AG04450 (cell line): ENCODE data around the gene G0S2. TPM values are rescaled to one million over a fixed set of nuclear protein-coding genes. Genes with fewer than 3 reads are reported as not detected.
A peak's percentile ranks its signal among the peaks of the same experiment; 100 is the strongest.

Experiments
- CTCF ChIA-PET: fragments of 300-600, 350-600 bp; formaldehyde crosslinking; extraction: SDS; loops from one replicate; lab custom pipeline; 2022; ENCODE audit warnings: antibody characterized with exemption, inconsistent platforms; lab: Charles Lee
- POLR2A ChIA-PET: fragments of 350-600 bp; formaldehyde crosslinking; extraction: SDS; loops from one replicate; lab custom pipeline; 2021; ENCODE audit warnings: antibody characterized with exemption, inconsistent platforms; lab: Yijun Ruan, JAX
- DNase-seq: peaks from one replicate; pipeline ENCODE4 v3.0.0-alpha.2; 2011; ENCODE audit warnings: low read depth, low spot score
- H3K27ac ChIP-seq: one replicate; pipeline ENCODE4 v1.5.1; 2012; ENCODE audit warnings: low read depth, low read length, control low read depth
- H3K27me3 ChIP-seq: one replicate; pipeline ENCODE4 v1.6.0; 2012; ENCODE audit warnings: low read length; ENCODE audit not compliant: control insufficient read depth, insufficient read depth
- H3K4me3 ChIP-seq: 2 replicates; pipeline ENCODE4 v1.5.1; 2011; ENCODE audit warnings: mild to moderate bottlenecking, low read depth, low read length, control low read depth
- H3K9me3 ChIP-seq: 2 replicates; pipeline ENCODE4 v1.5.1; 2012; ENCODE audit warnings: low read length; ENCODE audit not compliant: control insufficient read depth, insufficient read depth
- polyA plus RNA-seq: library from polyadenylated mRNA; depleted of rRNA; stranded (reverse); fragments of >200 nt; gene quantifications from 2 replicates; pipeline ENCODE4 v1.2.3, GENCODE V29; 2011
- TF ChIP-seq, protein P1 (sequence below): IDR thresholded peaks from 2 replicates; pipeline ENCODE4 v1.5.1; 2011; ENCODE audit warnings: low read depth, low read length, control low read depth, inconsistent platforms

G0S2 gene
- polyA plus RNA-seq, 1 experiment: 3.5 TPM

DNA sequence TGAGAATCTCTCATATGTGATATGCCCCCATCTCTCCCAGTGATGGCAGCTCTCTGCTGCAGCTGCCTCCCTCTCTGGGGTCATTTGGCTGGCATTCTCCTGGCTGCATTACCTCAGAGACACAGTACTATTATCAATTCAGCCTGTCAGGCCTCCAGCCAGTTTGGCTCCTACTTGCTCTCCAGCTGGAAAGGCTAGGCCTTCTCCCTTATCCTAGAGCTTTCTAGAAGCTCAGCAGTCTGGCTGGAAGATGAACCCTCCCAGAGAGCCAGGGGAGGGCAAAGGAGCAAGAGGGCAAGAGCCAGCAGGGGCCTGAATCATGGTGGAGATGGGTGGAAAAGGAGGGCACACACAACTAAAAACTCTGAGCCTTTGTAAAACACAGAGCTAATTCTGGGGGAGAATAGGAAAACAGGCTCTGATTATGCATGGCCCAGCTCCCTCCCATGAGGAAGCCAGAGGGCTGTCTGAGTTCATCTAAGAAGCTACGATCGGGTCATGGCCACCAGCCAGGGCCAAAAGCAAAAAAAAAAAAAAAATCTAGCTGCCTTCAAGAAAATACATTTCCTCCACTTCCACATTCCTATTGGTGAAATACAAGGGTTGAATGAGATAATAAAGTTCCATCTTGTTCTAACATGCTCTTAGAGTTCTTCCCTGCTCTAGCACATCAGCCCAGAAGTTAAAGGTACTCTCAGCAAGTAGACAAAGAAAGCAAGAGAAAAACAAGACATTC lies 31.8 kb upstream of the G0S2 start:
- H3K4me3 ChIP-seq: no peak overlapping the region
- H3K27me3 ChIP-seq: no peaks in the 10 kb centered on the region
- CTCF ChIA-PET: interaction anchor here (0.6 to 2.4 kb wide), 6 partner anchors 16 to 105 kb away, joined by 3 to 16 read pairs (median 4); no protein-coding TSS in a partner anchor
- POLR2A ChIA-PET: interaction anchor here (0.6 kb wide), 1 partner anchor 103 kb away, joined by 3 read pairs; no protein-coding TSS in a partner anchor
- H3K9me3 ChIP-seq: no peaks in the 10 kb centered on the region
- TF ChIP-seq, protein P1, sequence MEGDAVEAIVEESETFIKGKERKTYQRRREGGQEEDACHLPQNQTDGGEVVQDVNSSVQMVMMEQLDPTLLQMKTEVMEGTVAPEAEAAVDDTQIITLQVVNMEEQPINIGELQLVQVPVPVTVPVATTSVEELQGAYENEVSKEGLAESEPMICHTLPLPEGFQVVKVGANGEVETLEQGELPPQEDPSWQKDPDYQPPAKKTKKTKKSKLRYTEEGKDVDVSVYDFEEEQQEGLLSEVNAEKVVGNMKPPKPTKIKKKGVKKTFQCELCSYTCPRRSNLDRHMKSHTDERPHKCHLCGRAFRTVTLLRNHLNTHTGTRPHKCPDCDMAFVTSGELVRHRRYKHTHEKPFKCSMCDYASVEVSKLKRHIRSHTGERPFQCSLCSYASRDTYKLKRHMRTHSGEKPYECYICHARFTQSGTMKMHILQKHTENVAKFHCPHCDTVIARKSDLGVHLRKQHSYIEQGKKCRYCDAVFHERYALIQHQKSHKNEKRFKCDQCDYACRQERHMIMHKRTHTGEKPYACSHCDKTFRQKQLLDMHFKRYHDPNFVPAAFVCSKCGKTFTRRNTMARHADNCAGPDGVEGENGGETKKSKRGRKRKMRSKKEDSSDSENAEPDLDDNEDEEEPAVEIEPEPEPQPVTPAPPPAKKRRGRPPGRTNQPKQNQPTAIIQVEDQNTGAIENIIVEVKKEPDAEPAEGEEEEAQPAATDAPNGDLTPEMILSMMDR: no peak
- DNase-seq: no peak
- peak overlapping the region; percentile 21 for H3K27ac ChIP-seq

DNA sequence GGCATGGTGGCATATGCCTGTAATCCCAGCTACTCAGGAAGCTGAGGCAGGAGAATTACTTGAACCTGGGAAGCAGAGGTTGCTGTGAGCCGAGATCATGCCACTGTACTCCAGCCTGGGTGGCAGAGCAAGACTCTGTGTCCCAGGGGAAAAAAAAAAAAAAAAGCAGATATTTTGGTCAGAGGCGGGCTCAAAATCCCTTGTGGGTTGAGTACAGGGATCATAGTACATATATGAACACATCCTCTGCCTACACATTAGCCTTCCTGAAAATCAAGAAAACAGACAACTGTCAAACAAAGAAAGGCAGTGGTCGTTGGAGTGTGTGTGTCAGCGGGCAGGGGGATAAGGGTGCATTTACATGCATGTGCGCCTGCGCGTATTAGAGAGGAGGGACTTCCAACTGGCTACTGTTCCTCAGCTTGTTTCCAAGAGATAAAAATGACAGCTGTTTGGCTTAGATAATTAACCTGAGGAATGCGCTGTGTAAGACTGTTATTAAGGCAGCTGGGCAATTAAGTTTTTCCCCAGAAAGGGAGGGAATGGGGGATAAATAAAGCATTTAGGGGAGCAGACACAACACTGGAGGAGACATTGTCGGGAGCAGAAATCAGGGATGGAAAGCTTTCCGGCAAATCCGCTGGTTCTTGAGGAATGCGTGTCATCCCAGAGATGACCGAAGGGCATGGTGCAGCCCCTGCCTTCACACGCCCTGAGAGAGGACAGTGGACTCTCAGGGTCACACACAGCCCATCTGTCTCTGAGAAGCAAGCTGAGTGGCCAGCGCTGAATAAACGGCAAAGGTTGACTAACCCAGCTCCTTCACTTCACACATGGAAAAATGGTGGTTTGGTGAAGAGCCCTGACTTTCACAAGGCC lies 29.4 kb upstream of the G0S2 start:
- ChIA-PET CTCF (interaction anchor here (0.7 to 2.0 kb wide), 7 partner anchors 19 to 103 kb away, joined by 3 to 8 read pairs (median 4); no protein-coding TSS in a partner anchor), POLR2A (no interaction called here)
- no peak overlapping the region for H3K27ac ChIP-seq
- DNase-seq: no peak
- TF ChIP-seq, protein P1: no peak
- no peak overlapping the region for H3K4me3 ChIP-seq
- no peaks in the 10 kb centered on the region for H3K9me3 ChIP-seq
- H3K27me3 ChIP-seq: no peaks in the 10 kb centered on the region

DNA sequence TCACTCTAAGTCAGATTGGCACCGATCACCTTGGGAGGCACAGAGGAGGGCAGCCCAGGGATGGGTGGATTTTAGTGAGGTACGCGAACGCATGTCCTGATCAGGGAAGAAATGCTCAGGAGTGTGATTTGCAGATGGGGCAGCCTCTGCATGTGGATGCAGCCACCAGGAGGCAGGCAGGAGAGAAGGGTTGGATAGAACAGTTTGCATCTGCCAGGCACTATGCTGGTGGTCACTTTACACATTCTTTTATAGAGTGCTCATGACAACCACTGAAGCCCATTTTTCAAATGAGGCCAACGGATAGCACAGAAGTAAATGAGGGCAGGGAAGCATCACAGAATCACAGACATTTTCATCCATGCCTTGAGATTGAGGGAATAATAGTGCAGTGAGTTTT lies 28.7 kb upstream of the G0S2 start:
- Histone ChIP-seq H3K27ac (peak overlapping the region; percentile 11), H3K27me3 (no peaks in the 10 kb centered on the region), H3K4me3 (no peak overlapping the region), H3K9me3 (no peaks in the 10 kb centered on the region)
- DNase-seq: no peak
- POLR2A ChIA-PET: no interaction called here
- TF ChIP-seq, protein P1: peak; percentile 59
- CTCF ChIA-PET: interaction anchor here (0.5 to 2.0 kb wide), 9 partner anchors 19 to 160 kb away, joined by 3 to 8 read pairs (median 3); no protein-coding TSS in a partner anchor

DNA sequence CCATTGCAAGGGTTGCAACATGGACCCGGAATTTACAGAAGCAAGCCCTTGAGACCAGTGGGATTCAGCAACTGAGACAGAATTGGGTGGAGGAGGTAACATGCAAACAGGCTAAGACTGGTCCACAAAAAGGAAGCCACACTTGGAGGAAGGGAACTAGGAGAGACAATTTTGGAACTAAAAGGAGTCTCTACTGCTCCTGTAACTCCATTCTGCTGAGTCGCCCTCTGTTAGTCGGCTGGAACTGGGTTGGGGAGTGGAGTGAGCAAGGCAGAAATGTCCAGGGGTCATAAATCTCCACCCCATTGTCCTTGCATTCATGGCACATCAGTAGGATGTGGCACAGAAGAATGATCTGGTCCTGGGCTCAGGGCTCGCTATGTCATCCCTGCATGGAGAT lies 28.1 kb upstream of the G0S2 start:
- H3K4me3 ChIP-seq: no peak overlapping the region
- H3K27ac ChIP-seq: no peak overlapping the region
- ChIA-PET POLR2A (no interaction called here), CTCF (interaction anchor here (0.7 to 2.0 kb wide), 2 partner anchors 41 to 82 kb away, joined by 3 to 8 read pairs; no protein-coding TSS in a partner anchor)
- DNase-seq: no peak
- H3K27me3 ChIP-seq: no peaks in the 10 kb centered on the region
- no peaks in the 10 kb centered on the region for H3K9me3 ChIP-seq
- TF ChIP-seq, protein P1: no peak
